GM12864 (cell line): ENCODE data around the gene CD164.

Source experiments
- DNase-seq: peaks from one replicate; pipeline ENCODE4 v3.0.0-alpha.2; 2011; ENCODE audit warnings: low read depth
- H3K4me3 ChIP-seq: 2 replicates; pipeline ENCODE4 v1.5.1; 2011; ENCODE audit warnings: mild to moderate bottlenecking, low read depth, low read length, control low read depth
- CTCF ChIP-seq: IDR thresholded peaks from 2 replicates; pipeline ENCODE4 v1.5.1; 2011; ENCODE audit warnings: low read depth, mild to moderate bottlenecking, moderate library complexity, low read length, control low read depth, inconsistent platforms; ENCODE audit errors: missing control alignments

Gene CD164

DNA sequence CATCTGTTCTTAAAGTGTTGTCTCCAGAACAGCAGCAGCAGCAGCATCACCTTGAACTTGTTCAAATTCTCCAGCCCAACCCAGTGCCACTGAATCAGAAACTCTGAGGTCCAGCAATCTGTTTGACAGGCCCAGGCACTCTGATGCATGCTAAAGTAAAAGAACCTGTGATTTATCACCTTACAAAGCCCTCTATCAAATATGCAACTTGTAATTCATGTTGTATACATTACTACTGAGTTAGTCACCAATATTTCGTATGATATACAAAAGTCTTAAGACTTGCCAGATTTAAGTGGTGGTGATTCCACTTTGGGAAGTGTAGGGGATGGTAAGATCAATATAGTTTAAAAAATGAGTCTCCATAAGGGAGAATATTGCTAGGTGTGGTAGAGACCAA, 6.0 kb upstream of the CD164 start:
- no peak for DNase-seq
- H3K4me3 ChIP-seq = no peak overlapping the region
- no peak for TF ChIP-seq CTCF

DNA sequence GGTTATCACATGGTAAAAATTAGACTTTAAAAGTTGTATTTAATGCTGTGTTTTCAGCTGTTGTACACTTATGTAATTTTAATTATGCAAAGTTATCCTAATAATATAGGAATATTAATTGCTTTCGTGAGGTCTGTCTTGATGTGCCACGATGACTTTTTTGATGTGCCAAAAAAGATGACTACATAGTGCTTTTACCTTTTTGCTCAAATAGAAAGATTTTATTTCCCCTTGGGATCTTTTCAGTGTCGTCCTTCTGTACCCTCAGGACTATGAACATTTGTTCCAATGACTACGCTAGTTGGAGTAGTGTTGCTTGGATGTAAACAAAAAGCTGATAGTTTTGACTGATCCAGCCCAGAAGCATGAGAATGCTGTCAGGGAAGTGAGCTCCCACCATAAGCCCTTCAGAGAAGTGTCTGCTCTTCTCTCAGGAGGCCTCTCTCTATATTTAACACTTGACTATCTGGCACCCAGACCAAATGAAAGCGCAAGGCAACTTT, 1.2 kb upstream of the CD164 start:
- TF ChIP-seq CTCF = no peak
- H3K4me3 ChIP-seq = peak overlapping the region; percentile 96; the same call in 1 of the 2 replicates
- DNase-seq = no peak

- peak overlapping the region; percentile 96 for H3K4me3 ChIP-seq
- TF ChIP-seq CTCF = peak; percentile 54
- peak; percentile 89 for DNase-seq
Measured at GRCh38 chr6:109382576-109383437, 540 bp upstream of the CD164 start.

DNA sequence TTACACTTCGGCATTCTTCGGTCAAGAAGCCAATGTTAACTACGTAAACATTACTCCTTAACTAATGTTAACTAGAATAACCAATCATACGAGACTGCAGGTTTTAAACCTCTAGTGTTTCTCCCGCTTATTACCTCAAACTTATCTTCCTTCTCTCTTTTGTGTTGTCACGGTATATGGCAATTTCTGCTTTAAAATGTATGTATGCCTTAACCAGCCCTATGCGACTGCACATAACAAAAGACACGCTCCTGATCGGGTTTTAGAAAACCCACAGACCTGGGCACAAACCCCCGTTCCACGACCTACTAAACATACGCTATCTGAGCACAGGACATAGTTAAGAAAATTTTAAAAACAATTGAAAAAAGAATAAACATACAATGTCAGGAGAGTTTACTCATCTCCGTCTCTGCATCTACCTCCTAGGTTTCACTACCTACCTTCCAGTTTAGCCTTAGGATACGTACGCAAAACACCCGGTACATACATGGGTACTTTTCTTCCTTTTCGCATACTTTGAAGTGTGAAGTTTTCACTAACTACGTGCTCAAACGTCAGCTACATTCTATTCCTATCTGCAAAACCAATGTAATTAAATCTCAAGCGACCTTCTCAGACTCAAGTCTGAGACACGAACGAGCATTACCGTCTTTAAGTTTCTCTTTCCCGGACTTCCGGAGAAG, 1.1 kb downstream of the CD164 start:
- DNase-seq = no peak
- peak overlapping the region; percentile 96 for H3K4me3 ChIP-seq
- TF ChIP-seq CTCF = no peak

DNA sequence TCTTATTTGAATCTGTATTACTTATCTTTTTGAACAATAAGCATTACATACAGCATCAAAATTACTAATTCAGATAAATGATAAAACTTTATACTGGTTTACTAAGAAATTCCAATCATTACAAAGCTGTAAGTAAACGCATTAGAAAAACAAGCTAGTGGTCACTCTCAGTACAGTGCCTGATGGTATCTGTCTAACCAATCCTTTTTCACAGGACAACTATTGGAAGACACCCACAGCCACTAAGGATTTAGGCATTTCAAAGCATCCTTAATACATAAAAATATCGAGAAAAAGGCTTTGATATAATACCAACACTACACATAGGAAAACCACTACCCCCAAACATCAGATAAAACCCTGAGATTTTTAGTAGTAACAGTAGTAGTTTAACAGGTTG, 2.6 kb downstream of the CD164 start:
- TF ChIP-seq CTCF = no peak
- no peak for DNase-seq
- peak overlapping the region; percentile 96 for H3K4me3 ChIP-seq

DNA sequence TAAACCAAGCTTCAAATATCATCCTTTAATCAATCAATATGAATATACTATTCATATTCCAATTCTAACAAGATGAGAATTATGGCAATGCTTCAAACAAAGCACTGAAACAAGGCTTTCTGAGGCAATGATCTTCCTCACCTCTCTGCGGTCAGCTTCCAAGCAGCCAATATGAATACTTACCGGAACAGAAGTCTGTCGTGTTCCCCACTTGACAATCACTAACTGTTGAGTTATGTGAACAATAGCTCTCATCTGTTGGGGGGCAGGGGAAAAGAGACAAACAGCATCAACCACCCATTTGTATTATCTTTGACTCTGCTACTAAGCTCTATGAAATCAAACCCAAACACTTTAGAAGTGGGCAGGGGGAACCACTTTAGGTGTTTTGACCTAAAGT, 4.5 kb downstream of the CD164 start:
- no peak for DNase-seq
- TF ChIP-seq CTCF = no peak
- no peak overlapping the region for H3K4me3 ChIP-seq
